ENCODE results near the gene PDCD11.
"Not testable (repeated sequence)": the region's sequence is repeated elsewhere in the genome, so short reads cannot be mapped to it uniquely, and the experiment has no call there.

GRCh38 chr10:103354567-103354966 is 41.9 kb upstream of the PDCD11 start:
- TF ChIP-seq TCF7L2 (IDR thresholded peaks at IDR 0.05; ENCODE audit: borderline replicate concordance, extremely low read depth, insufficient read depth, insufficient read length); MAX (IDR thresholded peaks at IDR 0.05); RAD21 (IDR thresholded peaks at IDR 0.05; ENCODE audit: low read depth); YY1 (IDR thresholded peaks at IDR 0.05; ENCODE audit: extremely low read depth, insufficient replicate concordance, low read depth, low read length): not testable (repeated sequence)
- TF ChIP-seq, protein P1, sequence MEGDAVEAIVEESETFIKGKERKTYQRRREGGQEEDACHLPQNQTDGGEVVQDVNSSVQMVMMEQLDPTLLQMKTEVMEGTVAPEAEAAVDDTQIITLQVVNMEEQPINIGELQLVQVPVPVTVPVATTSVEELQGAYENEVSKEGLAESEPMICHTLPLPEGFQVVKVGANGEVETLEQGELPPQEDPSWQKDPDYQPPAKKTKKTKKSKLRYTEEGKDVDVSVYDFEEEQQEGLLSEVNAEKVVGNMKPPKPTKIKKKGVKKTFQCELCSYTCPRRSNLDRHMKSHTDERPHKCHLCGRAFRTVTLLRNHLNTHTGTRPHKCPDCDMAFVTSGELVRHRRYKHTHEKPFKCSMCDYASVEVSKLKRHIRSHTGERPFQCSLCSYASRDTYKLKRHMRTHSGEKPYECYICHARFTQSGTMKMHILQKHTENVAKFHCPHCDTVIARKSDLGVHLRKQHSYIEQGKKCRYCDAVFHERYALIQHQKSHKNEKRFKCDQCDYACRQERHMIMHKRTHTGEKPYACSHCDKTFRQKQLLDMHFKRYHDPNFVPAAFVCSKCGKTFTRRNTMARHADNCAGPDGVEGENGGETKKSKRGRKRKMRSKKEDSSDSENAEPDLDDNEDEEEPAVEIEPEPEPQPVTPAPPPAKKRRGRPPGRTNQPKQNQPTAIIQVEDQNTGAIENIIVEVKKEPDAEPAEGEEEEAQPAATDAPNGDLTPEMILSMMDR (IDR thresholded peaks at IDR 0.05 in 2 of 3, conservative IDR thresholded peaks at IDR 0.05 in 1 of 3; ENCODE audit: borderline replicate concordance in 1 of 3, insufficient read depth in 1 of 3, low read depth in 2 of 3, low read length in 2 of 3): not testable (repeated sequence)
